Panc1 (cell line): ENCODE measurements around the gene RGS3. TPM values are rescaled to one million over a fixed set of nuclear protein-coding genes. Genes with fewer than 3 reads are reported as not detected.

Experiments used
- ATAC-seq: fragments of 200-7000 bp; cut with Tn5 transposase; 2 replicates; pipeline ENCODE4 v1.9.1; 2020; ENCODE audit warnings: mild to moderate bottlenecking, moderate library complexity
- BruUV-seq: library from RNA; stranded (reverse); fragments of 400-500 nt; replicated peaks from 2 replicates; lab custom pipeline; 2021; lab: Mats Ljungman, UMichigan
- CTCF ChIA-PET: fragments of 300-600 bp; sonication (Branson Sonifier 250); formaldehyde crosslinking; loops from one replicate; lab custom pipeline; 2022; ENCODE audit warnings: antibody characterized with exemption; lab: Charles Lee
- POLR2A ChIA-PET: fragments of 300-600 bp; sonication (Branson Sonifier 250); formaldehyde crosslinking; loops from one replicate; lab custom pipeline; 2022; ENCODE audit warnings: antibody characterized with exemption; lab: Charles Lee
- DNase-seq: peaks from one replicate; pipeline ENCODE4 v3.0.0-alpha.2; 2010; ENCODE audit warnings: low read depth, low spot score
- H3K27ac ChIP-seq: 2 replicates; pipeline ENCODE4 v1.5.1; 2011; ENCODE audit warnings: mild to moderate bottlenecking, low read length, inconsistent platforms
- H3K27me3 ChIP-seq: fragments of 200-500 bp; sonication (Bioruptor generic); 2 replicates; pipeline ENCODE4 v1.6.0; 2014; ENCODE audit warnings: low read length, inconsistent platforms; ENCODE audit not compliant: control insufficient read depth, insufficient read depth
- H3K36me3 ChIP-seq: fragments of 200-500 bp; sonication (Bioruptor generic); 2 replicates; pipeline ENCODE4 v1.5.1; 2014; ENCODE audit warnings: inconsistent platforms, mild to moderate bottlenecking, low read length, moderate library complexity; ENCODE audit not compliant: control insufficient read depth, insufficient read depth
- H3K4me1 ChIP-seq: 2 replicates; pipeline ENCODE4 v1.5.1; 2011; ENCODE audit warnings: inconsistent platforms, mild to moderate bottlenecking, low read length, moderate library complexity; ENCODE audit not compliant: control insufficient read depth, insufficient read depth
- H3K4me3 ChIP-seq, 2 experiments: 2 replicates each; pipeline ENCODE4 v1.5.1; 2011 to 2012; ENCODE audit warnings: low read depth in 2 of 2, low read length in 2 of 2, mild to moderate bottlenecking in 2 of 2, inconsistent platforms in 1 of 2, moderate library complexity in 1 of 2
- H3K9me3 ChIP-seq: fragments of 200-500 bp; sonication (Bioruptor generic); 2 replicates; pipeline ENCODE4 v1.5.1; 2014; ENCODE audit warnings: low read depth, mild to moderate bottlenecking, inconsistent platforms, low read length, moderate library complexity; ENCODE audit not compliant: control insufficient read depth, insufficient read depth
- CTCF ChIP-seq: fragments of 450-650 bp; IDR thresholded peaks from 2 replicates; pipeline ENCODE4 v1.5.1; 2017; ENCODE audit warnings: mild to moderate bottlenecking
- POLR2AphosphoS5 ChIP-seq: IDR thresholded peaks from 2 replicates; pipeline ENCODE4 v1.6.1; 2012; ENCODE audit warnings: mild to moderate bottlenecking, low read depth, low read length, moderate library complexity
- REST ChIP-seq, 2 experiments: IDR thresholded peaks; 2 replicates each; pipeline ENCODE4 v1.6.1; 2011 to 2012; ENCODE audit warnings: low read depth in 2 of 2, control low read depth in 1 of 2, low read length in 1 of 2, mild to moderate bottlenecking in 1 of 2, moderate library complexity in 1 of 2; ENCODE audit not compliant: insufficient read depth in 1 of 2
- SIN3A ChIP-seq: IDR thresholded peaks from 2 replicates; pipeline ENCODE4 v1.6.1; 2012; ENCODE audit warnings: low read depth, mild to moderate bottlenecking, low read length, moderate library complexity, borderline replicate concordance; ENCODE audit not compliant: insufficient read depth
- TCF7L2 ChIP-seq: IDR thresholded peaks from 2 replicates; pipeline ENCODE4 v1.6.1; 2011; ENCODE audit warnings: mild to moderate bottlenecking, low read depth, low read length, inconsistent platforms
- in situ Hi-C: cut with HindIII; loops from 2 replicates; pipeline ENCODE4 v1.10.0; 2016; ENCODE audit warnings: low sequenced_read_pairs, low pct_unique_long_range_greater_than_20kb
- intact Hi-C: fragments of 100-400 bp; cut with micrococcal nuclease; formaldehyde crosslinking; loops from one replicate; pipeline ENCODE4 v1.10.0; 2022; ENCODE audit not compliant: unreplicated experiment
- total RNA-seq: library from RNA; stranded (reverse); gene quantifications from one replicate; pipeline ENCODE4 v1.2.1, GENCODE V29; 2021; ENCODE audit not compliant: unreplicated experiment

Gene RGS3
- total RNA-seq, 1 experiment from 2014 or later: 15.1 TPM

- H3K4me3 ChIP-seq: no peak overlapping the region
- H3K27ac ChIP-seq: no peak overlapping the region
- BruUV-seq: no TSS peak
- no peaks in the 10 kb centered on the region for H3K9me3 ChIP-seq
- ChIA-PET CTCF (no interaction called here), POLR2A (no interaction called here)
- intact Hi-C loops (no loop called here), in situ Hi-C loops (no loop called here)
- no peaks in the 10 kb centered on the region for H3K4me1 ChIP-seq
- H3K36me3 ChIP-seq: no peaks in the 10 kb centered on the region
- no peaks in the 10 kb centered on the region for H3K27me3 ChIP-seq
- DNase-seq (no peak), ATAC-seq (no peak)
- no peak for TF ChIP-seq CTCF
- TF ChIP-seq POLR2AphosphoS5: no peak
- TF ChIP-seq TCF7L2: no peak
- no peak for TF ChIP-seq SIN3A
- TF ChIP-seq REST (IDR thresholded peaks at IDR 0.05; ENCODE audit: insufficient read depth in 1 of 2, low read depth in 2 of 2, low read length in 1 of 2): no peak
Measured at GRCh38 chr9:113525205-113525604, 61.7 kb downstream of the RGS3 start.

- DNase-seq: no peak
- ATAC-seq: no peak
- Histone ChIP-seq H3K9me3 (no peaks in the 10 kb centered on the region), H3K36me3 (no peaks in the 10 kb centered on the region), H3K27me3 (no peaks in the 10 kb centered on the region), H3K4me3 (no peak overlapping the region), H3K27ac (no peak overlapping the region), H3K4me1 (no peaks in the 10 kb centered on the region)
- no peak for TF ChIP-seq REST (IDR thresholded peaks at IDR 0.05; ENCODE audit: insufficient read depth in 1 of 2, low read depth in 2 of 2, low read length in 1 of 2)
- TF ChIP-seq SIN3A: no peak
- TF ChIP-seq POLR2AphosphoS5: no peak
- TF ChIP-seq CTCF: no peak
- TF ChIP-seq TCF7L2: no peak
- in situ Hi-C loops: no loop called here
- ChIA-PET POLR2A (no interaction called here), CTCF (no interaction called here)
- no TSS peak for BruUV-seq
- intact Hi-C loops: no loop called here
Measured at GRCh38 chr9:113525831-113526230, 62.3 kb downstream of the RGS3 start.
